ENCODE results near the gene KIF1B.

- TF ChIP-seq CTCF (tag by site-specific recombination; IDR thresholded peaks at IDR 0.05) = no peak
- TF ChIP-seq ZSCAN18 (tag by site-specific recombination; IDR thresholded peaks at IDR 0.05) = no peak
- no peak for TF ChIP-seq YY1 (tag by site-specific recombination; IDR thresholded peaks at IDR 0.05)
These were observed 1.5 kb downstream of the KIF1B start for GRCh38 chr1:10211805-10212410.
